Upper lobe of left lung (tissue), 4 donors: ENCODE results near the gene PURB.

Experiments used
- CTCF ChIP-seq, 6 experiments: fragments of 450-650 bp in 4 of 6; fragments of 200-600 bp in 2 of 6; sonication (generic) in 2 of 6; IDR thresholded peaks; one replicate each; pipeline ENCODE4 v1.5.1; 2016 to 2019; ENCODE audit warnings: antibody characterized with exemption in 6 of 6
- POLR2A ChIP-seq, 4 donors: fragments of 450-650 bp; IDR thresholded peaks; one replicate each; pipeline ENCODE4 v1.5.1; 2016 to 2017; ENCODE audit warnings: antibody characterized with exemption in 4 of 4, mild to moderate bottlenecking in 2 of 4

- no peak for TF ChIP-seq POLR2A (IDR thresholded peaks at IDR 0.05)
- no peak for TF ChIP-seq CTCF (IDR thresholded peaks at IDR 0.05)
Observed at GRCh38 chr7:44920119-44920518, 34.8 kb upstream of the PURB start.
